Fibroblast of skin of back (primary cell): ENCODE data around the gene CENPQ.

ENCODE experiments used
- DNase-seq: peaks from one replicate; pipeline ENCODE4 v3.0.0-alpha.2; 2013

Gene CENPQ

GRCh38 chr6:49541210-49541724, 78.1 kb downstream of the CENPQ start:
- peak; percentile 28 for DNase-seq

- no peak for DNase-seq
Observed at GRCh38 chr6:49541936-49542335, 78.8 kb downstream of the CENPQ start.
